Measurements from ENCODE around the gene NDUFS8.

The NDUFS8 gene

GRCh38 chr11:68038226-68038717 lies 7.8 kb downstream of the NDUFS8 start:
- DNase-seq: no peak

- peak; percentile 30 for DNase-seq
These were observed 8.4 kb downstream of the NDUFS8 start, which contains the start of gene TCIRG1 for GRCh38 chr11:68038718-68039525. TSS of gene TCIRG1 (plus strand) at chr11:68039025. CDS start at chr11:68041272, 2,247 bp downstream.

- DNase-seq: no peak
These were observed 9.1 kb downstream of the NDUFS8 start for GRCh38 chr11:68039526-68040086.

GRCh38 chr11:68040101-68040956 lies 9.8 kb downstream of the NDUFS8 start:
- no peak for DNase-seq

DNA sequence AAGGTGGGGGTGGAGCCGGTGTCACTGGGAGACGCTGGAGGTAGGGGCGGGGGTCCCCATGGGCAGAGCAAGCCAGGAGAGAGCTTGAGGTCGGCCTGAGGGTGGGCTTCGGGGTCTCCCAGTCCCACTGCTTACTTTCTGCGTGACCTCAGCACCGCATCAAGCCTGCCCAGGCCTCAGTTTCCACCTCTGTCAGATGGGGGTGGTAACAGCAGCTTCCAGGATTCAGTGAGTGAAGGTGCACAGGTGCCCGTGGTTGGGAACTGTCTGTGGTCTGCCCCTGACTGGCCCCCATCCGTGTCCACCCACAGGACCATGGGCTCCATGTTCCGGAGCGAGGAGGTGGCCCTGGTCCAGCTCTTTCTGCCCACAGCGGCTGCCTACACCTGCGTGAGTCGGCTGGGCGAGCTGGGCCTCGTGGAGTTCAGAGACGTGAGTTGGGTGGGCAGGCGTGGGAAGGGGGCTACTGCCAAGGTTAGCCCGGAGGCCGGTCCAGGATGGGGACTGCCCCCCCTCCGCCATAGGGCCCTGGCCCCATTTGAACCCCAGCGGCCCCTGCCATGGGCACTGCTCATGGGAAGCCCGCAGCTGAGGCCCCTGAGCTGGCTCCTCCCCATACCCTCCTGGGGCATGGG lies 10.6 kb downstream of the NDUFS8 start:
- DNase-seq: no peak

- DNase-seq: no peak
These were observed 11.2 kb downstream of the NDUFS8 start for GRCh38 chr11:68041617-68042218.

DNA sequence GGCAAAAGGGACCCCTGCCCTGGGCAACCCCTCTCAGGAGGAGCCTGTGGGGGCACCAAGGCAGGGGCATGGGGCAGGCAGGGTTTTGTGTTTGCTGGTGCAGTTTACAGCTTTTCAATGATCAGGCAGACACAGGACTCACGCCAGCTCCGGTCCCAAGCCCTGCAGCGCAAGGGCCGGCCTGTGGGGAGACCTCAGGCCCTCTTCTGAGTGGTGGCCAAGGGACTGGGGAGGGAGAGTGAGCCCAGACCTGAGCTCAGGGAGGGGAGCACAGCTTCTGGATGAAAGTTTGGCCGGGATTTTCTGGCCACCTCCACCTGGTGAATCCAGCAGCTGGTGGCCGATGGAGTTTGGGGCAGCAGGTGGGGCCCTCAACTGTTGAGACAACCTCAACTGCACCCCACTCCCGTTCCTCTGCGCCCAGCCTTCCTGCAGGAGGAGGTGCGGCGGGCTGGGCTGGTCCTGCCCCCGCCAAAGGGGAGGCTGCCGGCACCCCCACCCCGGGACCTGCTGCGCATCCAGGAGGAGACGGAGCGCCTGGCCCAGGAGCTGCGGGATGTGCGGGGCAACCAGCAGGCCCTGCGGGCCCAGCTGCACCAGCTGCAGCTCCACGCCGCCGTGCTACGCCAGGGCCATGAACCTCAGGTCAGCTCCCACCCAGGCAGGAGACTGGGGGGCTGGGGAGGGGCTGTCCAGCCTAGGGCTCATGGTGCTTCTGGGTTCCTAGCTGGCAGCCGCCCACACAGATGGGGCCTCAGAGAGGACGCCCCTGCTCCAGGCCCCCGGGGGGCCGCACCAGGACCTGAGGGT lies 11.9 kb downstream of the NDUFS8 start:
- no peak for DNase-seq

GRCh38 chr11:68043029-68043348 lies 12.5 kb downstream of the NDUFS8 start:
- DNase-seq: no peak

- no peak for DNase-seq
These were observed 13.1 kb downstream of the NDUFS8 start for GRCh38 chr11:68043349-68044144.

DNA sequence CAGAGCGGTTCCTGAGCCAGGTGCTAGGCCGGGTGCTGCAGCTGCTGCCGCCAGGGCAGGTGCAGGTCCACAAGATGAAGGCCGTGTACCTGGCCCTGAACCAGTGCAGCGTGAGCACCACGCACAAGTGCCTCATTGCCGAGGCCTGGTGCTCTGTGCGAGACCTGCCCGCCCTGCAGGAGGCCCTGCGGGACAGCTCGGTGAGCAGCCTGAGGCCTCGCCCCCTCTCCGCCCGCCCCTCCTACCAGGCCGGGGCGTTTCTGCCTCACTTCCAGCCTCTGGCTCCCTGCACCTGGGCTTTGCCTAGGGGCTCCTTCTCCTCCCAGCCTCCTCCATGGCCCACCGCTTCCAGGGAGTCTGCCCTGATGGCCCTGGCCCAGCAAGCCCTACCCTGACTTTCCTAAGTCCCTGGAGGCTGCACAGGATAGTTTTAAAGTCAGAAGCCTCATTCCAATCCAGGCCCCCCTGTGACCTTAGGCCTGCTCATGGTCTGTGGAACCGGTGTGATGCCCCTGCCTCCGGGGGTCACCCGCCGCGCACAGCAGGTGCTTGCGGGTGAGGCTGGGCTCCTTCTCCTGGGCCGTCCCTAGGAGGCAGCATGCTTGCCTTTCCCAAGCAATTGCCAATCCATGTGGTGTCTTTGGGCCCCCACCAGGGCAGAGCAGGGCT lies 13.8 kb downstream of the NDUFS8 start:
- no peak for DNase-seq

DNA sequence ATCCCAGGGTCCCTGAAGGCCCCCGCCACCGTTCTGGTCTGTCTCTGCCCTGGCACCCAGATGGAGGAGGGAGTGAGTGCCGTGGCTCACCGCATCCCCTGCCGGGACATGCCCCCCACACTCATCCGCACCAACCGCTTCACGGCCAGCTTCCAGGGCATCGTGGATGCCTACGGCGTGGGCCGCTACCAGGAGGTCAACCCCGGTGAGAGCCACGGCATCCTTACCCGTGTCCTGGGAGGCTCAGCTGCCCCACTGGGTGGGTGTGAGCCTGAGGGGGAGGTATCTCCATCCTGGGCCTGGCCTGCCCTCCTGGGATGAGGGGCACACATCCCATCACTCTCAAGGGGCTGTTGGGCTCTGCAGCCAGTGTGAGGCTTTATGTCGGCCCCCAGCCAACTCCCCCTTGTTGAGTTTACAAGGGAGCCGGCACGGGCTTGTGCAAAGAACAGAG lies 14.4 kb downstream of the NDUFS8 start:
- DNase-seq: no peak

DNA sequence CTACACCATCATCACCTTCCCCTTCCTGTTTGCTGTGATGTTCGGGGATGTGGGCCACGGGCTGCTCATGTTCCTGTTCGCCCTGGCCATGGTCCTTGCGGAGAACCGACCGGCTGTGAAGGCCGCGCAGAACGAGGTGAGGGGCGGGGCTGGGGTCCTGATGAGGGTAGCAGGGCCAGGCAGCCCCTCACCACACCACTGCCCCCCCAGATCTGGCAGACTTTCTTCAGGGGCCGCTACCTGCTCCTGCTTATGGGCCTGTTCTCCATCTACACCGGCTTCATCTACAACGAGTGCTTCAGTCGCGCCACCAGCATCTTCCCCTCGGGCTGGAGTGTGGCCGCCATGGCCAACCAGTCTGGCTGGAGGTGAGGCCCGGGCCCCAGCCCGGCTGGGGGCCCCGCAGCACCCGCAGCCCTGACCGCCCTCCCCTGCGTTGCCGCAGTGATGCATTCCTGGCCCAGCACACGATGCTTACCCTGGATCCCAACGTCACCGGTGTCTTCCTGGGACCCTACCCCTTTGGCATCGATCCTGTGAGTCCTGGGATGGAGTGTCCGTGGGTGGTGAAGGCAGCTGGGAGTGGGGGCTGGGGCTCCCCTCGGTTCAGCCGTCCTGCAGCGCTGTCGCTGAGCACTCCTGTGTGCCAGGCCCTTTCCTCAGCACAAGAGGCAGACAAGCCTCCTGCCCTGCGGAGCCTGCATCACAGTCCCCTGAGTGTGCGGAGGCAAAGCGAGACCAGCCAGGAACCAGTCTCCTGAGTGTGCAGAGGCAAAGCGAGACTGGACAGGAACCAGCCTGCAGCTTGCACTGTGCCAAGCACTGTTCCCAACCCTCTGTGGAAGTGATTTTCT lies 17.2 kb downstream of the NDUFS8 start:
- no peak for DNase-seq

- no peak for DNase-seq
These were observed 18.4 kb downstream of the NDUFS8 start for GRCh38 chr11:68048681-68049508.

DNA sequence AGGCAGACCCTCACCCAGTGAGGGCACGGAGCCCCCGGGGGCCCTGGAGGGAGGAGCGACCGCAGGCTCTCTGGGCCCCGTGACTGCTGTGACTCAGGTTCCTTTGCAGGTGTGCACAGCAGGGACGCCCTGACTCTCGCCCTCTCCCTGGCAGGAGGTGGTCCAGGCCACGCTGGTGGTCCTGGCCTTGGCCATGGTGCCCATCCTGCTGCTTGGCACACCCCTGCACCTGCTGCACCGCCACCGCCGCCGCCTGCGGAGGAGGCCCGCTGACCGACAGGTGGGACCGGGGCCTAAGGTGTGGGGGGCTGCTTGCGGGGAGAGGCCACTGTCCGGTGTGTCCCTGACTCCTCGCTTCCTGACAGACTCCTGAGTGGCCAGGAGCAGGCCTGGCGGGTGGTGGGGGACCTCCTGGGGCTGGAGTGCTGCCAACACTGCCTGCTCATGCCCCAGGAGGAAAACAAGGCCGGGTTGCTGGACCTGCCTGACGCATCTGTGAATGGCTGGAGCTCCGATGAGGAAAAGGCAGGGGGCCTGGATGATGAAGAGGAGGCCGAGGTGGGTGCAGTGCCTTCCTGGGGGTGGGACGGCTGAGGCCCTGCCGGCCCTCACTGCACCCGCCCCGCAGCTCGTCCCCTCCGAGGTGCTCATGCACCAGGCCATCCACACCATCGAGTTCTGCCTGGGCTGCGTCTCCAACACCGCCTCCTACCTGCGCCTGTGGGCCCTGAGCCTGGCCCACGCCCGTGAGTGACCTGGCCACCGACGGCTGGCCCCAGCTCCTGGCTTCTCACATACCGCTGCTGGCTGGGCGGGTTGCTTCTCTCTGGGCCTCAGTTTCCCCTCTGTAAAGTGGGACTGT lies 19.3 kb downstream of the NDUFS8 start:
- DNase-seq: no peak

GRCh38 chr11:68050371-68050841 lies 19.9 kb downstream of the NDUFS8 start:
- DNase-seq: no peak

DNA sequence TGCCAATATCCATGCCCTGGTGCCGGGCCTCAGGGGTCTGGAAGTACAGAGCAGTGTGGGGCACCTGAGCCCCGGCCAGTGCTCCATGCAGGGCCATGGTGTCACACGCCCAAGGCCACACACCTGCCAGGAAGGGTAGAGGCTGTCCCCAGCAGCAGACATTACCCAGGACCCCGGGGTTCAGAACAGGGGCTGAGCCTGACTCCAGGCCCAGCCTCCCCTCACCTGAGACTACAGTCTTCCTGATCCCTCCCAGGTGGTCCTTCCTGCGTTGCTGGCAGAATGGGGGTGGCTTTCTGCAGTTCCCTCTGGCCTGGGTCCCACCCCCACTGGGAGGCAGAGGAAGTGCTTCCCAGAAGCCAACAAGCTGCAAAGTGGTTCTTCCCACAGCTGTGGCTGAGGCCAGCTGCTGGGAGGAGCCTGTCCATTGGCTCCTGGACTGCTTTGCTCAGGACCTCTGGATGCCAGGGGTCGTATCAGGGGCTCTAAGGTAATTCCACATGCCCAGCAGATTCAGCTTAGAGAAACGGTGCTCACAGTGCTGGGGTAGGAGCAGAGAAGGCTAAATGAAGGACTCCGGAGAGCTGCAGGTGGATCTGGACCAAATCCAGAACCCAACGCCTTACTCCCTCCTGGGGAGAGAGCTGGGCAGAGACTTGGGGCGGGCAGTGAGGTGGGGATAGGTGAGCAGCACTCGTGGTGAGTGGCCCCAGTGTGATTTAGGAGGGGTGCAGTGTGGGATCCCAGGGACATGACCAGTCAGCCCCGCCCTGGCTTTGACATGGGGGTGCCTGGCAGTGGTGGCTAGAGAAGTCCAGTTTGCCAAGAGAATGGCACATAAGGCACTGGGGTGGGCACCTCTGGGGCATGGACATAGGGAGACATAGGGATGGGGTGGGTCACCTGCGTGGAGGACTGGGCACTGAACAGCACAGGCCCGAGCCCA lies 21.0 kb downstream of the NDUFS8 start:
- no peak for DNase-seq
